ENCODE results near the gene MAP2K7. TPM values are rescaled to one million over a fixed set of nuclear protein-coding genes. Genes with fewer than 3 reads are reported as not detected.

Gene MAP2K7
- total RNA-seq, 3 donors from 2014 or later, result 13.3 to 17.1 (median 13.8) TPM

- Histone ChIP-seq H3K4me1 (peaks cover 37 to 38% of the 10 kb centered on the region in 2 donors), H3K36me3 (no peaks in the 10 kb centered on the region), H3K4me3 (peak within 1 kb of the TSS; percentile 41 to 72 (median 60)), H3K9me3 (no peaks in the 10 kb centered on the region), H3K27me3 (no peaks in the 10 kb centered on the region), H3K27ac (peak within 1 kb of the TSS; percentile 96 to 97)
- intact Hi-C loops (cut with DNase I; ENCODE audit: low total_unique reads), result no loop called here
- DNase-seq (ENCODE audit: low spot score in 2 of 2), result peak in 1 of 2 donors; percentile 71
- TF ChIP-seq POLR2A (IDR thresholded peaks at IDR 0.05) (no peak), CTCF (IDR thresholded peaks at IDR 0.05) (no peak), POLR2AphosphoS5 (IDR thresholded peaks at IDR 0.05) (no peak)
These were observed 22.5 kb downstream of the MAP2K7 start, which contains the start of gene CTXN1 for GRCh38 chr19:7926021-7926726. TSS of gene CTXN1 (minus strand) at chr19:7926135. CDS start at chr19:7925538, 597 bp downstream.

- no peaks in the 10 kb centered on the region for H3K9me3 ChIP-seq
- DNase-seq (ENCODE audit: low spot score in 2 of 2), result no peak
- no peaks in the 10 kb centered on the region for H3K27me3 ChIP-seq
- H3K36me3 ChIP-seq, result peaks cover 6% of the 10 kb centered on the region
- H3K4me1 ChIP-seq, result peaks cover 30 to 32% of the 10 kb centered on the region in 2 donors
- H3K27ac ChIP-seq, result peak overlapping the region; percentile 96 to 97
- intact Hi-C loops (cut with DNase I; ENCODE audit: low total_unique reads), result no loop called here
- peak overlapping the region; percentile 41 to 72 (median 60) for H3K4me3 ChIP-seq
- no peak for TF ChIP-seq CTCF (IDR thresholded peaks at IDR 0.05)
- TF ChIP-seq POLR2A (IDR thresholded peaks at IDR 0.05), result no peak
- no peak for TF ChIP-seq POLR2AphosphoS5 (IDR thresholded peaks at IDR 0.05)
These were observed 23.3 kb downstream of the MAP2K7 start for GRCh38 chr19:7926727-7927604.

- Histone ChIP-seq H3K4me3 (peak overlapping the region in 1 of 3 donors; percentile 43), H3K27me3 (no peaks in the 10 kb centered on the region), H3K27ac (peak overlapping the region; percentile 96 to 97), H3K9me3 (no peaks in the 10 kb centered on the region), H3K4me1 (peaks cover 27 to 32% of the 10 kb centered on the region in 2 donors), H3K36me3 (peaks cover 14% of the 10 kb centered on the region)
- intact Hi-C loops (cut with DNase I; ENCODE audit: low total_unique reads), result no loop called here
- peak in 1 of 2 donors; percentile 67 for DNase-seq (ENCODE audit: low spot score in 2 of 2)
- TF ChIP-seq POLR2AphosphoS5 (IDR thresholded peaks at IDR 0.05), result no peak
- no peak for TF ChIP-seq POLR2A (IDR thresholded peaks at IDR 0.05)
- TF ChIP-seq CTCF (IDR thresholded peaks at IDR 0.05), result no peak
These were observed 24.1 kb downstream of the MAP2K7 start for GRCh38 chr19:7927605-7928333.

GRCh38 chr19:7928334-7928706, 24.6 kb downstream of the MAP2K7 start:
- Histone ChIP-seq H3K4me3 (peak overlapping the region in 2 of 3 donors; percentile 27 to 43), H3K36me3 (peaks cover 20% of the 10 kb centered on the region), H3K27me3 (no peaks in the 10 kb centered on the region), H3K9me3 (no peaks in the 10 kb centered on the region), H3K4me1 (peaks cover 27 to 32% of the 10 kb centered on the region in 2 donors), H3K27ac (peak overlapping the region; percentile 96 to 97)
- intact Hi-C loops (cut with DNase I; ENCODE audit: low total_unique reads), result no loop called here
- peak in 1 of 2 donors; percentile 50 for DNase-seq (ENCODE audit: low spot score in 2 of 2)
- no peak for TF ChIP-seq POLR2A (IDR thresholded peaks at IDR 0.05)
- peak in 2 of 3 donors; percentile 15 to 17 for TF ChIP-seq POLR2AphosphoS5 (IDR thresholded peaks at IDR 0.05)
- TF ChIP-seq CTCF (IDR thresholded peaks at IDR 0.05), result no peak
